ENCODE results near the gene BMAL1. TPM values are rescaled to one million over a fixed set of nuclear protein-coding genes. Genes with fewer than 3 reads are reported as not detected.

The BMAL1 gene
- 8.5 and 10.3 TPM in 2 replicates for total RNA-seq

DNA sequence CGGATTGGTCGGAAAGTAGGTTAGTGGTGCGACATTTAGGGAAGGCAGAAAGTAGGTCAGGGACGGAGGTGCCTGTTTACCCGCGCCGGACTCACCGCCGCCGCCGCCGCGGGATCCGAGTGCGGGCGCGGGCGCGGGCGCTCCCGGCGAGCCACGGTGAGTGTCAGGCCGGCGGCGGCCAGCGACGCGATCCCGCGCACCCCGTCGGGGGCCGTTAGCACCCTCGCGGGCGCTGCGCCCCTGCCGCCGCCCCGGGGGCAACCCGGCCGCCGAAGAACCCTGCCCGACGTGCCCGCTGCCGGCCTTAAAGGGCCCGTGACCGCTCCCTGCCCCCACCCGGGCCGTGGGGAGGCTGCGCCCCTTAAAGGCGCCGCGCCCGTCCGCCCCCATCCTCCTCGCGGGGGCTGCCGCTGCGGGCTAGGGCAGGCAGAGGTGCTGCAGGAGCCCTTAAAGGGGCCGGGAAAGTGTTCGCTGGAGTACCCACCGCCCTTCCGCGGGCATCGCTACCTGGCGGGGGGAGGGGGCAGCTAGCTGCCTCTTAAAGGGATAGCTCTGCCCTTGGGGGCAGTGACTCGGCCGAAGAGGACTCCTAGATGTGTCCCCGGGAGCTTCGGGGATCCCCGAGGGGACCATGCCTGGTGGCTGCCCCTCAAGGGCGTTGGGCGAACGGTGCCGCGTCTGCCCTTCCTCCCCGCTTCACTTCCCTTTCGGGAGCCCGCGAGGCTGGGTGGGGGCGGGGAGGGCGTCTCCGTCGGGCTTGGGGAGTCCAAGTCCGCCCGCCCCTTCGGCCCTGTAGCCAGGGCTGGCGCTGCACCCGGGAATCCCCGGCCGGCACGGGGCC lies at the start of gene BMAL1:
TSS of gene BMAL1 (plus strand) at position 23 of the 841 bp plus-strand sequence. CDS start 76,519 bp downstream, outside the sequence.
- TF ChIP-seq, protein P1, sequence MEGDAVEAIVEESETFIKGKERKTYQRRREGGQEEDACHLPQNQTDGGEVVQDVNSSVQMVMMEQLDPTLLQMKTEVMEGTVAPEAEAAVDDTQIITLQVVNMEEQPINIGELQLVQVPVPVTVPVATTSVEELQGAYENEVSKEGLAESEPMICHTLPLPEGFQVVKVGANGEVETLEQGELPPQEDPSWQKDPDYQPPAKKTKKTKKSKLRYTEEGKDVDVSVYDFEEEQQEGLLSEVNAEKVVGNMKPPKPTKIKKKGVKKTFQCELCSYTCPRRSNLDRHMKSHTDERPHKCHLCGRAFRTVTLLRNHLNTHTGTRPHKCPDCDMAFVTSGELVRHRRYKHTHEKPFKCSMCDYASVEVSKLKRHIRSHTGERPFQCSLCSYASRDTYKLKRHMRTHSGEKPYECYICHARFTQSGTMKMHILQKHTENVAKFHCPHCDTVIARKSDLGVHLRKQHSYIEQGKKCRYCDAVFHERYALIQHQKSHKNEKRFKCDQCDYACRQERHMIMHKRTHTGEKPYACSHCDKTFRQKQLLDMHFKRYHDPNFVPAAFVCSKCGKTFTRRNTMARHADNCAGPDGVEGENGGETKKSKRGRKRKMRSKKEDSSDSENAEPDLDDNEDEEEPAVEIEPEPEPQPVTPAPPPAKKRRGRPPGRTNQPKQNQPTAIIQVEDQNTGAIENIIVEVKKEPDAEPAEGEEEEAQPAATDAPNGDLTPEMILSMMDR (conservative IDR thresholded peaks at IDR 0.05; ENCODE audit: low read depth, low read length): no peak
- DNase-seq (ENCODE audit: low read depth): no peak
- H3K4me3 ChIP-seq (ENCODE audit: low read depth, low read length): peak within 1 kb of the TSS; percentile 98

DNA sequence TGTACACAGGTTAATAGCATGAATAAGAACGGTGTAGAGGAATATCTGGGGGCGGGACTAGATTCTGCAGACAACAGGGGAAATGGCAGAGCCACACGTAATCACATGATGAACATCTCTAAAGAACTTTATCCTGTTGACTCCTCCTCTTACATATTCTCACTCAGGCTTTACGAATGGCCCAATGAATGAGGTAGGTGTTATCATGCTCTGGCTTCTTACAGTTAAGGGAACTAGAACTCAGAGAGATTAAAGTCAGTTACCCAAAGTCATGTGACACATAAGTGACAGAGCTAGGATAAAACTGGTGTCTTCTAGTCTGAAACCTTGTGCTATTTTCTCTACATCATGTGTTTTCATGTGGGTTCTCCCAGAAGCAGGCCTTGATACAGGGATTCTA lies 49.0 kb upstream of the BMAL1 start:
- H3K4me3 ChIP-seq (ENCODE audit: low read depth, low read length): no peak overlapping the region
- TF ChIP-seq, protein P1 (conservative IDR thresholded peaks at IDR 0.05; ENCODE audit: low read depth, low read length): no peak
- no peak for DNase-seq (ENCODE audit: low read depth)

DNA sequence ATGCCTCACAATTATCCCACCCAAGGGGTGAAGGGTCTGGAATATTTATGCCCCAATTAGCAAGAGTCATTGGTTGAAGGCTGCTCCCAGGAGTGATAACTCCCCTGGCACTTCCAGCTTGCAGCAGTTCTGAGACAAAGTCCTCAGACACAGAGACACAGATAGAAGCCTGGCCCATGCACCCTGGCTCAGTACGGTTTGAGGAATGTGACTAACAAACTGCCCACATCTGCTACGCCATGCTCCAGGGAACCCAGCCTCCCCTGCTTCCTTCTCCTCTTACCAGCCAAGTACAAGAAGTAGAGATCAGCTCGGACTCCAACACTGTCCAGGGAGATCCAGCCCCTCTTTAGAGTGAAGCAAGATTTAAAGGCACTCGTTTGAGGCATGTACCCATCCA lies 48.5 kb upstream of the BMAL1 start:
- TF ChIP-seq, protein P1 (conservative IDR thresholded peaks at IDR 0.05; ENCODE audit: low read depth, low read length): no peak
- no peak for DNase-seq (ENCODE audit: low read depth)
- H3K4me3 ChIP-seq (ENCODE audit: low read depth, low read length): no peak overlapping the region

DNA sequence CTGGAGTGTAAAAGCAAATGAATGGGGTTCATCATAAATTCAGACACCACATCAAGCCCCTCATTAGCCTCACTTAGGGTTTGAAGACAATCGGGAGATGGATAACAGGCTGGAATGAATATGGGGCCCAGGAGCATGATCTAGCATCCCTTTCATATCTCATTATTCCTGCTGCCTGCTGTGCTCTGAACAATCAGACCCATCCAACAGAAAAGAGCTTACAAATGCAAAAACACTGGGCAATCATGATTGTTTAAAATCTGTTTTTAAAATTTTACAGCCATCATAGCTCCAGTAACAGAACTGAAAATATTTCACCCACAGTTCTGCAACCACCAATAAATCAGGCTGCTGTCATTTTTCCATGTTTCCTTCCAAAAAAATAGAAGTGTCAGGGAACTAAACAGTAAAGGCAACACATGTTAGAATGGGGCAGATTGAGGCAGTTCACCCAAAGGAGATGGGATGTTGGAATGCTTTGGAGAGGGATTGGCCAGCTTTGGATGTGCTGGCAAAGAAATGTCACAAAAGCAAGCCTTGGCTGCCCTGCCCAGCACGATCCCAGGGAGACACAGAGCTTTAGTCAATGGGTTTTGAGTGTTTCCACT lies 47.8 kb upstream of the BMAL1 start:
- TF ChIP-seq, protein P1 (conservative IDR thresholded peaks at IDR 0.05; ENCODE audit: low read depth, low read length): no peak
- H3K4me3 ChIP-seq (ENCODE audit: low read depth, low read length): no peak overlapping the region
- no peak for DNase-seq (ENCODE audit: low read depth)

DNA sequence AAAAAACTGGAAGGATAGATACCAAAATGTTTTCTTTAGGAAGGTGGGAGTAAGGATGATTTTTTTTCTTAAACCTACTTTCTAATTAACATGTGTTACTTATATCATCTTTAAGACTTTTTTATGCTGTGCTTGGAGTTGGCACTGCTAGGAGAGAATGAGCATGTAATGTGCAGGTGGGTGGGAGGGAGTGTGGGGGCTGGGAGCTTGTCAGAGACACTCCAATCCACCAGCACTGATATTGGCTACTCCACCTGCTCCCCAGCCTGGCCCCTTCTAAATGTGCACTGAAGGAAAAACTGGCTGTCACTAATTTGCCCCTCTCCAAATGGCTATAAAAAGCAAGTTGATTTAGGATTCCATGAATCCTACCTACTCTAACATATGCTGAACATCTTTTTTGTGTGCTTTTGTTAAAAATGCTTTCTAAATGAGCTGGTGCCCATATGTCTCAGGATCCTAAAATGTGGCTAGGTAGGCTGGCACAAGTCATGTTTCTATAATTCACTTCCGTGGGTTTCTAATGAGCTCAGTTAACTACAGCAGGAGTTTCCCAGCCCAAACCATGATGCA lies 44.3 kb upstream of the BMAL1 start:
- TF ChIP-seq, protein P1 (conservative IDR thresholded peaks at IDR 0.05; ENCODE audit: low read depth, low read length): no peak
- no peak overlapping the region for H3K4me3 ChIP-seq (ENCODE audit: low read depth, low read length)
- DNase-seq (ENCODE audit: low read depth): no peak

DNA sequence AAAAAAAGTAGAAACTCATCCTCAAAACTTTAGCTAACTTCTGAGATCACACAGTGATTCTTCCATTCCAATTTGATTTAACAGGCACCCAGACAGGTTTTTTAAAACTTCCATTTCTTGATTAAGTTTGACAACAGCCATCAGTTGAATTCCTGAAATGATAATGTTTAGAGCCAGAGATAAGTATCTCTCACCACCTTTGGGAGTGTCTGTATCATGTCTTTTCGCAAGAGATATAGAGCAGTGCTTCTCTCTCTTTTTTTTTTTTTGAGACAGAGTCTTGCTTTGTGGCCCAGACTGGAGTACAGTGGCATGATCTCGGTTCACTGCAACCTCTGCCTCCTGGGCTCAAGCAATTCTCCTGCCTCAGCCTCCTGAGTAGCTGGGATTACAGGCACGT lies 41.7 kb upstream of the BMAL1 start:
- TF ChIP-seq, protein P1 (conservative IDR thresholded peaks at IDR 0.05; ENCODE audit: low read depth, low read length): no peak
- DNase-seq (ENCODE audit: low read depth): no peak
- H3K4me3 ChIP-seq (ENCODE audit: low read depth, low read length): no peak overlapping the region

Measured in epithelial cell of proximal tubule (primary cell).